DMS 273 (cell line): ENCODE measurements around the gene SMIM43.

ENCODE experiments used
- DNase-seq: peaks from one replicate; lab custom pipeline; 2025; ENCODE audit not compliant: unreplicated experiment; lab: John Stamatoyannopoulos, UW

The SMIM43 gene

GRCh38 chr4:121764702-121765367 lies at the start of gene SMIM43:
SMIM43 (minus strand) TSS chr4:121765164; CDS start chr4:121765105, 59 bp downstream.
- peak; percentile 62 for DNase-seq

DNA sequence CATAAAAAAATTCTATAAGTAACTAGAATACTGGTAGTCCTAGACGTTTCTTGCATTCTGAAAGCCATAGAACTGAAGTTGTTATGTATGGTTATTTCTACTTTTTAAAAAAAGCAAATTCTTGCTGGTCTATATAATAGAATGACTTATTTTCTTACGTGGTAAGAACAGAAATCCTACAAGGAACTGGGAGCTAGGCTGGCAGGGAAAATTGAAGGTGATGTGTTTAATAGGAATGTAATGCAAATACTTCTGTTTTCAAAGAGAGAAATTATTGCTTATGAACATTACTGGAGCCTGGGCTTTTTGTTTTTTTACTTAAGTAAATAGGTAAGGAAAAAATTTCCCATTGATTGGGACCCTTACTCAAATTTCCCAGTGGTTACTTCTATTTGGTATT lies 49.8 kb upstream of the SMIM43 start:
- DNase-seq = no peak

GRCh38 chr4:121811122-121811521 lies 46.2 kb upstream of the SMIM43 start:
- no peak for DNase-seq

- DNase-seq = no peak
Observed at GRCh38 chr4:121806411-121806810, 41.4 kb upstream of the SMIM43 start.

DNA sequence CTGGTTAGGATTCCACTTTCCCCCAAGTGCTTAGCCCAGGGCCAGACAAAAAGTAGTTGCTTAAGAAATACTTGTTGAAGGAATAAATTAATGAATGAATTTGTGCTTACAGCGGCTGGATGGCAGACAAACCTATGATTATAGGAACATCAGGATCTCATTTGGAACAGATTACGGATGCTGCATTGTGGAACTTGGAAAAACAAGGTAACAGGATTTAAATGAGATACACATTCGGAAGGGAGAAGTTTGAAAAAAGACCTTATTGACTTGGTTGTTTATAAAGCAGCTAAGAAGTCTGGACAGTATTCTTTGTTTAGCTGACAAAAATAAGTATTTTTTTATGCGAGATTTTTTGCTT lies 36.7 kb upstream of the SMIM43 start:
- DNase-seq = no peak

DNA sequence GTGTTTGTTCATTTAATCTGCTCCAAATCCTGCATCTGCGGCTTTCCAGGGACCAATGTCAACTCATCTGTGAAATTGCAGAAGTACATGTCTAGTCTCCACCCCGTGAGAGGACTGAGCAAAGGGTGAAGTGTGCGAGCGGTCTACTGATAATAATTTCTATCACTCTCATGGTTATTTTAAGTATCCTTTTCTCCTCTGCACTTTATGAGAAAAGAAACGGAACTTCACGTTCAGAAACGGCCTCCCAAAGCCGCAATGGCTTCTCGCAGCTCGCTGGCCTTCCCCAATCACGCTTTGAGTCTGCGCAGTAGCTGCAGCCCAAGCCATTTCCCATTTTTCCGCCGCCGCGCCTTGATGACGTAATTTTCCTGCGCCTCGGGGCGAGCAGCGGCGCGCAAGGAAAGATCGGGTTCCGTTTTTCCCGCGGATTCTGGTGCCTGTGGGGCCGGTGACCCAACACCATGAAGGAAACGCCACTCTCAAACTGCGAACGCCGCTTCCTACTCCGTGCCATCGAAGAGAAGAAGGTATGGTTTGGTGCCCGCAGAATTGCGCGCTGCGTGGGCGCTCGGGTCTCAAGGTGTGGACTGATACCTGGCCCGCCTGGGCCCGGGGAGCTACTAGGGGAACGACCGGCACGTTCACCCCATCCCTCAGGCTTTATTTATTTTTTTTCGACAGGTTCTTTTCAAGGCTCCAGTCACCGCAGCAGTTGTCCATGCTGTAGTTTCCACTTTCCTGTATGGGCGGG lies 36.2 kb upstream of the SMIM43 start, which contains the start of gene EXOSC9:
Gene EXOSC9 (plus strand): TSS at position 363 of the 754 bp plus-strand sequence. CDS start 102 bp downstream, at position 465.
- peak; percentile 96 for DNase-seq

DNA sequence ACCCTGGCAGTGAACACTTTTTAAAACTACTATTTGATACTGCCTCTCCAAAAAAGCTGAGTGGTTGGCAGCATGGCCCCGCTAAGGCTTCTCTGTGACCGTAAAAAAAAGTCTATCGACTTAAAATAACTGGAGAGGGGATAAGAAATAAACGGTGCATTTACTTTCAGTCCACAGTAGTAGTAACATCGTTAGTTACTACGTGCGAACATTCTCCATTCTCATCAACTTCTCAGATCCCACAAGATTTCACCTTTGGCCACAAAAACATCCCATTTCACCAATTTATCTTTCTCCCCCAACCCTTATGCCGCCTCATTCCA lies 35.6 kb upstream of the SMIM43 start:
- DNase-seq = no peak

- no peak for DNase-seq
Observed at GRCh38 chr4:121799867-121800501, 35.0 kb upstream of the SMIM43 start.

DNA sequence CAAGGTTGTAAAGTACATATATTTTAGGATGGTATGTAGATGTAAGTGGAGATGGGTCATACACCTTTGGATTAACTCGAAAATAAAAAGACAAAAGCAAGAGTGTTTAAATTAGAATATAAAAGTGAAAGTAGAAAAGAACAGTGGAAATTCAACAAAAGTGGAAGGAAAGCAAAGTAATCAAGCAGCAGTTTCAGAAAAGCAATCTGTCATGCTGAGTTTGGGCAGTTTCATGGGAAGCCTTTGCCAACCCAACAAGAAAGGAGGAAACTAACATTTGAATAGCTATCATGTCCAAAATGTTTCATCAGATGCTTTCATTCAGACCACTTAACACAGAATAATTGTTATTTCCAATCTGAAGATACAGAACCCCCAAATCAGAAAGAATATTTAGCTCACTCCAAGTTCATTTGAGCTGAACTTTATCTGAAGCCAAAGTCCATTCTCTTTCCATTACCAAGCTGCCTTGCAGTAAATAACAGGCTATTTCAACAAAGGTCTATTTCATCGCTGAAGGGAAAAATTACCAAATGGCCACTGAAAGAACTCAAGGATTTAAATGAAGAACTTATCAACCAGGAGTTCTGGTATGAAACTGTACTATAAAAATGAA lies 34.4 kb upstream of the SMIM43 start:
- DNase-seq = no peak

DNA sequence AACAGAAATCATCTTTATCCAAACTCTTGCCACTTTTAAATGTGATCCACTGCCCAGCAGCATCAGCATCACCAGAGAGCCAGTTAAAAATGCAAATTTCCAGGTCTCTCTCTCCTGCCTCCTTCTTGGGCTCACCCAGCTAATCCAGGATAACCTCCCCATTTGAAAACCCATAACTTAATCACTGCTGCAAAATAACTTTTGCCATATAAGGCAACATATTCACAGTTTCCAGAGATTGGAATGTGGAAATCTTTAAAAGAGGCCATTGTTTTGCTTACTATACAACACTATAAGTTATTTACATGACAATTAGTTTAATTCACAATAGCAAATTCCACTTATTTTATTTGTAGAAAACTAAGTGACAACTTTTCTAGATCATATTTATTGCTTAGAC lies 31.3 kb upstream of the SMIM43 start:
- DNase-seq = no peak

GRCh38 chr4:121794505-121795188 lies 29.7 kb upstream of the SMIM43 start:
- DNase-seq = no peak

GRCh38 chr4:121792966-121793365 lies 28.0 kb upstream of the SMIM43 start:
- no peak for DNase-seq

DNA sequence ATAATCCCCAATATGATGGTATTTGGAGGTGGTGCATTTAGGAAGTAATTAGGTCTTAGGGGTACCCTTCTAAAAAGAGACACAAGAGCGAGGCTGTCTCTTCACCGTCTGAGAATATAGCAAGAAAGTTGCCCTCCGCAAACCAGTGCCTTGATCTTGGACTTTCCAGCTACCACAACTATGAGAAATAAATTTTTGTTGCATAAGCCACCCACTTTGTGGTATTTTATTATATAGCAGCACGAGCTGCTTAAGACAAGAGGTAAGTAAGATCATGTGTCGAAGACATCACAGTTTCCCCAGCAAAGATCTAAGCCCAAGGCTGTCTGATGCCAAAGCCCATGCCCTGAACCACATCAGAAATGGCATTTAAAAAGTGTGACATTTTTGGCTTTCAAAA lies 26.5 kb upstream of the SMIM43 start:
- DNase-seq = no peak

GRCh38 chr4:121790976-121791375 lies 26.0 kb upstream of the SMIM43 start:
- no peak for DNase-seq

DNA sequence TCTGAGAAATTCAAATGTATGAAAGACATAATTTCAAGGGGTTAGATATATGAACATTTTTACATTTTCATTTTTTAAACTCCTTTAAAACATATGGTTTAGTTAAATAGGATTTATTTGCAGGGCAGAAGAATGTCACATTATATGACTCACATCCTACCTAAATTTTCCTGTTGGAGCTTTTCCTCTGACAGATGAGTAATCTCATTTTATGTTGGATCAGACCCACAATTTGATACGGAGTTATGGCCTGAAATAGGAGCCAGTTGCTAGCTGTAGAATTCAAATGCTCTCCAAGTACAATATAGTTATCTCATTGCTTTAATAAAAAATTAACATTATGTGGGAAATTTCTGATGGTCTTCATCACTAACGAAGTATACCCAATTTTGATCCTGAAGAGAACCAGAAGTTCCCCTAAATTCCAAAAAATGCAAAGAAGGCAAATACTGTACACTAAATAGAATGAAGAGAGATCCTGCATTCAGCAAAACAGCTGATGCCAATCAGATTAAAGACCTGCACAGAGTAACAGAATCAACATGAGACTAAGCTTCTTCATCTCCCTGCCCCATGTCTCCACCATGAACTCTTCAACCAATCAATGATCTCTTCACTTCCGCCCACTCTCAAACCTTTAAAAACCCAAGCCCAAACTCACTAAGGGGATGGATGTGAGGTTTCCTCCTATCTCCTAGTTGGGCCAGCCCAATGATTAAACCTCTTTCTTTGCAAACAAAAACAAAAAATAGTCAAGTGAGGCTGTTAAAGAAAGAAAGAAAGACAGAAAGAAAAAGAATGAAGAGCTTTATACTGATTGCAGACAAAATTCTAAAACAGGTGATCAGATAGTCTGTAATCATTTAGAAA lies 25.2 kb upstream of the SMIM43 start:
- DNase-seq = no peak

- no peak for DNase-seq
Observed at GRCh38 chr4:121789455-121789854, 24.5 kb upstream of the SMIM43 start.

DNA sequence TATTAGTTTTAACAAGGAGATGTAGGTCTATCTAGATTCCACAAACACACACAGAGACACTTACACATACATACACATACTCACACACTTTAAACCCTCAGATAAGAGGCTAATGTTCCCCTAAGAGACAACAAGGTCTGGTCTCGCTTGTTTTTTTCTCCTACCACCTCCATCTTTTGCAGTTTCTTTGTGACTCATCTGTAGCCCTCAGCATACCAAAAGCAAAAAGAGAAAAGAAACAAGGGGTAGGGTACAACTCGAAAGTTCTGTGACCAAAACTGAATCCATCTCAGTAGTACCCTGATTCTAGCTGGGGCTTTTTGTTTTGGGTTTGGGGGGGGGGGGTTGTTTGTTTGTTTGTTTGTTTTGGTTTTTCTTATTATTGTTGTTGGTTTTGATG lies 23.9 kb upstream of the SMIM43 start:
- no peak for DNase-seq

GRCh38 chr4:121786221-121786620 lies 21.3 kb upstream of the SMIM43 start:
- DNase-seq = no peak

- DNase-seq = no peak
Observed at GRCh38 chr4:121785479-121785878, 20.5 kb upstream of the SMIM43 start.

DNA sequence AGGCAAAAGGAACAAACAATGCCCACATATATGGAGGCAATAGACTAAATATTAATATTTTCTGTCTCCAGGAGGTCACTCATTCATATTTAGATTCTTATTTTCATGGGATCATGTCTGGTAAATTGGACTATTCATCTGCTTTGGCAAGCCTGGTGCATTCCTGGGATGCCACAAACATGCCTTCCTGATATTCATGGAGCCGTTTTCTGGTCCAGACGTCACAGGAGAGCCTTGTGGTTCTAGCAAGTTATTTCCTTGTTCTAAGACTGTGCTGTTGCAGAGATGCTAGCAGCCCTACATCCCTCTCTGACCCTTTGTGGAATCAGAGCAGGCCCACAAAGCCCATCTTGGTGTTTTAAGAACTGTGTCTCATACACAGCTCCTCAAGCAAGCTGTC lies 20.0 kb upstream of the SMIM43 start:
- DNase-seq = no peak
